Measurements from ENCODE around the gene ZNF768. TPM values are rescaled to one million over a fixed set of nuclear protein-coding genes. Genes with fewer than 3 reads are reported as not detected.
A peak's percentile ranks its signal among the peaks of the same experiment; 100 is the strongest.

ZNF768 gene
- total and polyA plus RNA-seq, 2 donors (not counting 1 experiment from before 2014, with no cell fraction given): 8.2 to 23.9 TPM

DNA sequence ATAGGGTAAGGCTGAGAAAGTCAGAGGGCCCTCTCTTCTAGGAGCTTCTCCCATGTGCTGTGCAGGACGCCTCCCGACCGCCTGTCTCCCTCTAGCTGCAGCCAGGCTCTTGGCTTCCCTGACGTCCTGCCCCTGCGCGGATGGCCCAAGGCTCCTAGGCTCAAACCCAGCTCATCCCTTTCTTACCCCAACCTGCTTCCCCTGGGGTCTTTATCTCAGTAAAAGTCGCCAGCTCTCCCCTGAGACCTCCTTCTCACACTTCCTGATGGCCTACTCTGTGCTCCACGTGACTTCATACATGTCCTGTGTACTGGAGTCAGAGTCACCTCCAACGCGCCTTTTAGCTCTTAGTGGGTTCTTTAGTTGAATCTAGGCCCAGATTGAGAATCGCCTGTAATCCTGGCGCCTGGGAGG lies 9.4 kb upstream of the ZNF768 start:
- peak overlapping the region; percentile 23 for H3K9ac ChIP-seq (ENCODE audit: insufficient read depth, low read length)
- H2AFZ ChIP-seq (ENCODE audit: low read length): peak overlapping the region; percentile 86
- TF ChIP-seq, protein P1, sequence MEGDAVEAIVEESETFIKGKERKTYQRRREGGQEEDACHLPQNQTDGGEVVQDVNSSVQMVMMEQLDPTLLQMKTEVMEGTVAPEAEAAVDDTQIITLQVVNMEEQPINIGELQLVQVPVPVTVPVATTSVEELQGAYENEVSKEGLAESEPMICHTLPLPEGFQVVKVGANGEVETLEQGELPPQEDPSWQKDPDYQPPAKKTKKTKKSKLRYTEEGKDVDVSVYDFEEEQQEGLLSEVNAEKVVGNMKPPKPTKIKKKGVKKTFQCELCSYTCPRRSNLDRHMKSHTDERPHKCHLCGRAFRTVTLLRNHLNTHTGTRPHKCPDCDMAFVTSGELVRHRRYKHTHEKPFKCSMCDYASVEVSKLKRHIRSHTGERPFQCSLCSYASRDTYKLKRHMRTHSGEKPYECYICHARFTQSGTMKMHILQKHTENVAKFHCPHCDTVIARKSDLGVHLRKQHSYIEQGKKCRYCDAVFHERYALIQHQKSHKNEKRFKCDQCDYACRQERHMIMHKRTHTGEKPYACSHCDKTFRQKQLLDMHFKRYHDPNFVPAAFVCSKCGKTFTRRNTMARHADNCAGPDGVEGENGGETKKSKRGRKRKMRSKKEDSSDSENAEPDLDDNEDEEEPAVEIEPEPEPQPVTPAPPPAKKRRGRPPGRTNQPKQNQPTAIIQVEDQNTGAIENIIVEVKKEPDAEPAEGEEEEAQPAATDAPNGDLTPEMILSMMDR (conservative IDR thresholded peaks at IDR 0.05 in 1 of 2, IDR thresholded peaks at IDR 0.05 in 1 of 2; ENCODE audit: low read depth in 1 of 2, low read length in 2 of 2): peak; percentile 58 to 82
- no peak for TF ChIP-seq EZH2 (IDR thresholded peaks at IDR 0.05; ENCODE audit: low read length, missing control alignments)
- no peaks in the 10 kb centered on the region for H4K20me1 ChIP-seq (ENCODE audit: control insufficient read depth, extremely low read depth, insufficient read depth, low read length)
- H3K36me3 ChIP-seq (ENCODE audit: control insufficient read depth, insufficient read depth, low read length): peaks cover 1% of the 10 kb centered on the region
- H3K4me3 ChIP-seq (replicated peaks in 1 of 4; ENCODE audit: control extremely low read depth in 1 of 4, insufficient read depth in 1 of 4, low read depth in 3 of 4, low read length in 4 of 4): peak overlapping the region; percentile 67 to 95 (median 70)
- no peak overlapping the region for H3K27ac ChIP-seq (ENCODE audit: insufficient read depth, low read length)
- H3K9me3 ChIP-seq (ENCODE audit: control insufficient read depth, insufficient read depth, low read depth, low read length): no peaks in the 10 kb centered on the region
- H3K4me2 ChIP-seq (ENCODE audit: extremely low read depth, insufficient read depth, low read length): peak overlapping the region; percentile 97
- peaks cover 6% of the 10 kb centered on the region for H3K4me1 ChIP-seq (ENCODE audit: control insufficient read depth, extremely low read depth, insufficient read depth, low read length)
- H3K27me3 ChIP-seq (ENCODE audit: control insufficient read depth, insufficient read depth, low read length): no peaks in the 10 kb centered on the region
- DNase-seq (ENCODE audit: low read depth in 2 of 2): peak; percentile 64 to 80
- H3K79me2 ChIP-seq (ENCODE audit: control insufficient read depth, insufficient read depth, low read length): no peaks in the 10 kb centered on the region

DNA sequence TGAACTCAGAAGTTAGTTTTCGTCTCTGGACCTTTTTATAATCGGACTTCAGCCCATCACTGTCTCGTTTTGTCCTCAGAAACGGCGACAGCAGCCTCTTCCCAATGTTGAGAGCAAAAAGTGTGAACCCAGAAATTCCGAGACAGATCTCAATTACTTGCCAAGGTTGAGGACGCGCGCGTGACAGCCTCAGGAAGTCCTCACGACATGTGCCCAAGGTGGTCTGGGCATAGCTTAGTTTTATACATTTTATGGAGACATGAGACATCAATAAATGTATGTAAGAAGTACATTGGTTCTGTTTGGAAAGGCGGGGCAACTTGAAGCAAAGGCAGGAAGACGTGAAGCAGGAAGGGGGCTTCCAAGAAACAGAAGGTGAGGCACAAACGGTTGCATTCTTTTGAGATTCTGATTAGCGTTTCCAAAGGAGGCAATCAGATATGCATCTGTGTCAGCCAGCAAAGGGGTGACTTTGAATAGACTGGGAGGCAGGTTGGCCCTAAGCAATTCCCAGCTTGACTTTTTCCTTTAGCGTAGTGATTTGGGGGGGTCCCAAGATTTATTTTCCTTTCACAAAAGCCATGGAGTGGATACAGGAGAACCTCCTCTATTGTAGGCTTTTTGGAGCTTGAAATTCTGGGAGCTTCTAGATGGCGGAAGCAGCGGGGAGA lies 8.9 kb upstream of the ZNF768 start:
- Histone ChIP-seq H3K4me1 (ENCODE audit: control insufficient read depth, extremely low read depth, insufficient read depth, low read length) (peaks cover 6% of the 10 kb centered on the region), H3K4me2 (ENCODE audit: extremely low read depth, insufficient read depth, low read length) (peak overlapping the region; percentile 97), H3K27me3 (ENCODE audit: control insufficient read depth, insufficient read depth, low read length) (no peaks in the 10 kb centered on the region), H4K20me1 (ENCODE audit: control insufficient read depth, extremely low read depth, insufficient read depth, low read length) (no peaks in the 10 kb centered on the region), H3K9me3 (ENCODE audit: control insufficient read depth, insufficient read depth, low read depth, low read length) (no peaks in the 10 kb centered on the region), H3K4me3 (replicated peaks in 1 of 4; ENCODE audit: control extremely low read depth in 1 of 4, insufficient read depth in 1 of 4, low read depth in 3 of 4, low read length in 4 of 4) (peak overlapping the region; percentile 67 to 95 (median 70)), H2AFZ (ENCODE audit: low read length) (peak overlapping the region; percentile 95), H3K36me3 (ENCODE audit: control insufficient read depth, insufficient read depth, low read length) (peaks cover 1% of the 10 kb centered on the region), H3K27ac (ENCODE audit: insufficient read depth, low read length) (peak overlapping the region; percentile 87), H3K9ac (ENCODE audit: insufficient read depth, low read length) (peak overlapping the region; percentile 88), H3K79me2 (ENCODE audit: control insufficient read depth, insufficient read depth, low read length) (no peaks in the 10 kb centered on the region)
- peak; percentile 18 to 42 for DNase-seq (ENCODE audit: low read depth in 2 of 2)
- TF ChIP-seq EZH2 (IDR thresholded peaks at IDR 0.05; ENCODE audit: low read length, missing control alignments): no peak

DNA sequence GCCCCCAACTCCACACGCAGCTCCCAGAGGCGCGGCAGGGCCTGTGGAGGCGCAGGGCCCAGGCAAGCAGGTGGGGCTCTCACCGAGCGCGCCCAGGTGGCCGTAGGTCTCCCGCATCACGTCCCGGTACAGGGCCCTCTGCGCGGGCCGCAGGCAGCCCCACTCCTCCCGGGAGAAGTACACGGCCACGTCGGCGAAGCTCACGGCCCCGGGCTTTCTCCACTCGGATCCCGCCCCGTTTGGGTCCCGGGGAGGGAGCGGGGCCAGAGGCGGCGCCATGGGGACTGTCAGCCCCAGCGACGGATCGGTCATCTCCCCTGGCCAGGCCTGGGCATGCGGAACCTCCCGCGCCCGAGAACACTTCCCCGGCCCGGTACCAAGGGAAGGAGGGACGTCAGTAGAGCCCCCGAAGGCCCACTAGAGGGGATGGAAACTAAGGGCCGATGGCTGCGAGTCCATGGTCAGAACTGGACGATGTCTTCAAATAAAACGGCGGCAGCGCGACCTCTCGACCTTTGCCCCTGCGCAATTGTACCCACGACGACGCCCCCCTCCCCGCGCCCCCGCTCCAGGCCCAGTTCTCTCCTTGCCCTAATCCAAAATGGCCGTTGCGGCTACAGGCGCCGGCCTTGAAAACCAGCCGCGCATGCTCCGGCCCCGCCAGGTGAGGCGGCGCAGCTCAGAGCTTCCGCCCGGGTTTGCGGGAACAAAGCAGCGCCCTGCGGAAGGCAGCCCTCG lies 8.2 kb upstream of the ZNF768 start, which contains the start of gene ZNF747:
Gene ZNF747, minus strand, starts transcription at position 491 of the 738 bp plus-strand sequence. Its CDS starts 179 bp downstream, at position 312.
- Histone ChIP-seq H3K4me2 (ENCODE audit: extremely low read depth, insufficient read depth, low read length) (peak within 1 kb of the TSS; percentile 97), H2AFZ (ENCODE audit: low read length) (peak within 1 kb of the TSS; percentile 95), H3K9me3 (ENCODE audit: control insufficient read depth, insufficient read depth, low read depth, low read length) (no peaks in the 10 kb centered on the region), H3K4me3 (replicated peaks in 1 of 4; ENCODE audit: control extremely low read depth in 1 of 4, insufficient read depth in 1 of 4, low read depth in 3 of 4, low read length in 4 of 4) (peak within 1 kb of the TSS; percentile 67 to 95 (median 70)), H3K27ac (ENCODE audit: insufficient read depth, low read length) (peak within 1 kb of the TSS; percentile 87), H4K20me1 (ENCODE audit: control insufficient read depth, extremely low read depth, insufficient read depth, low read length) (no peaks in the 10 kb centered on the region), H3K79me2 (ENCODE audit: control insufficient read depth, insufficient read depth, low read length) (no peaks in the 10 kb centered on the region), H3K27me3 (ENCODE audit: control insufficient read depth, insufficient read depth, low read length) (no peaks in the 10 kb centered on the region), H3K4me1 (ENCODE audit: control insufficient read depth, extremely low read depth, insufficient read depth, low read length) (peaks cover 6% of the 10 kb centered on the region), H3K36me3 (ENCODE audit: control insufficient read depth, insufficient read depth, low read length) (peaks cover 1% of the 10 kb centered on the region), H3K9ac (ENCODE audit: insufficient read depth, low read length) (peak within 1 kb of the TSS; percentile 88)
- DNase-seq (ENCODE audit: low read depth in 2 of 2): peak; percentile 80 to 89
- TF ChIP-seq, protein P1 (conservative IDR thresholded peaks at IDR 0.05 in 1 of 2, IDR thresholded peaks at IDR 0.05 in 1 of 2; ENCODE audit: low read depth in 1 of 2, low read length in 2 of 2): no peak
- no peak for TF ChIP-seq EZH2 (IDR thresholded peaks at IDR 0.05; ENCODE audit: low read length, missing control alignments)
